HFFc6 (cell line): ENCODE data around the gene IQCF6. TPM values are rescaled to one million over a fixed set of nuclear protein-coding genes. Genes with fewer than 3 reads are reported as not detected.
"Not testable (repeated sequence)": the region's sequence is repeated elsewhere in the genome, so short reads cannot be mapped to it uniquely, and the experiment has no call there.

Experiments used
- DNase-seq: peaks from one replicate; pipeline ENCODE4 v3.0.0-alpha.2; 2018
- H3K27ac Mint-ChIP-seq: 2 replicates; pipeline ENCODE4 v1.8.0; 2020; ENCODE audit warnings: mild to moderate bottlenecking, mixed read lengths
- H3K27me3 Mint-ChIP-seq: 2 replicates; pipeline ENCODE4 v1.8.0; 2021; ENCODE audit warnings: mild to moderate bottlenecking, moderate library complexity, mixed read lengths; ENCODE audit not compliant: insufficient read depth
- H3K36me3 Mint-ChIP-seq: 2 replicates; pipeline ENCODE4 v1.8.0; 2021; ENCODE audit warnings: low read depth, mixed read lengths
- H3K4me1 Mint-ChIP-seq: 2 replicates; pipeline ENCODE4 v1.8.0; 2020; ENCODE audit warnings: low read depth, mixed read lengths
- H3K4me3 Mint-ChIP-seq: 2 replicates; pipeline ENCODE4 v1.8.0; 2020; ENCODE audit warnings: mild to moderate bottlenecking, moderate library complexity, mixed read lengths
- H3K9me3 Mint-ChIP-seq: 2 replicates; pipeline ENCODE4 v1.8.0; 2020; ENCODE audit warnings: mild to moderate bottlenecking, mixed read lengths
- total RNA-seq, 6 experiments: library from RNA; stranded (reverse); fragmentation: NEBNext Ultra II Directional; extraction: Animal tissue kit (Norgen Biotek cat#: 25700); gene quantifications; 2 replicates in 1 of 6; 3 replicates in 5 of 6; pipeline ENCODE4 v1.2.3, GENCODE V29; 2021
- TF ChIP-seq, protein P1 (sequence below): fragments of 200-600 bp; sonication (generic); IDR thresholded peaks from 2 replicates; pipeline ENCODE4 v1.5.0; 2021; ENCODE audit warnings: antibody characterized with exemption, mild to moderate bottlenecking

The IQCF6 gene
- total RNA-seq, 6 experiments from 2014 or later, result not detected

DNA sequence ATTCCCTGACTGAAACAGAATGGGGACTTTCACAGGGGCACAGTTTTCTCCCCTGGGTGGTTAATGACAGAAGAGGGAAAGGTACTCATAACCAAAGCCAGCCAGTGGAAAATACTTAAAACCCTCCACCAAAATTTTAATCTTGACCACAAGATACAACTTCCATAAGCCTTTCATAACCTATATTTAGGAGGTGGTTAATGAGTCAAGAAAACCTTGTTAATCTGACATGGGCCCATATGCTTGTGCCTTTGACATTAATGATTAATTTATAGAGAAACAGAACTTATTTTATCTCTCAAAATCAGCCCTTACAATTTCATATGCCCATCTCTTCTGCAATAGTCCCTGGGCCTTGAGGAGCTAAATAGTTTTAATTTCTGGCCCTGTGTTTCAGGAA is 31.2 kb downstream of the IQCF6 start:
- H3K4me3 Mint-ChIP-seq, result no peak overlapping the region
- H3K27me3 Mint-ChIP-seq, result peaks cover 2% of the 10 kb centered on the region; the same call in 1 of the 2 replicates
- H3K4me1 Mint-ChIP-seq, result no peaks in the 10 kb centered on the region
- H3K27ac Mint-ChIP-seq, result no peak overlapping the region
- no peaks in the 10 kb centered on the region for H3K36me3 Mint-ChIP-seq
- TF ChIP-seq, protein P1, sequence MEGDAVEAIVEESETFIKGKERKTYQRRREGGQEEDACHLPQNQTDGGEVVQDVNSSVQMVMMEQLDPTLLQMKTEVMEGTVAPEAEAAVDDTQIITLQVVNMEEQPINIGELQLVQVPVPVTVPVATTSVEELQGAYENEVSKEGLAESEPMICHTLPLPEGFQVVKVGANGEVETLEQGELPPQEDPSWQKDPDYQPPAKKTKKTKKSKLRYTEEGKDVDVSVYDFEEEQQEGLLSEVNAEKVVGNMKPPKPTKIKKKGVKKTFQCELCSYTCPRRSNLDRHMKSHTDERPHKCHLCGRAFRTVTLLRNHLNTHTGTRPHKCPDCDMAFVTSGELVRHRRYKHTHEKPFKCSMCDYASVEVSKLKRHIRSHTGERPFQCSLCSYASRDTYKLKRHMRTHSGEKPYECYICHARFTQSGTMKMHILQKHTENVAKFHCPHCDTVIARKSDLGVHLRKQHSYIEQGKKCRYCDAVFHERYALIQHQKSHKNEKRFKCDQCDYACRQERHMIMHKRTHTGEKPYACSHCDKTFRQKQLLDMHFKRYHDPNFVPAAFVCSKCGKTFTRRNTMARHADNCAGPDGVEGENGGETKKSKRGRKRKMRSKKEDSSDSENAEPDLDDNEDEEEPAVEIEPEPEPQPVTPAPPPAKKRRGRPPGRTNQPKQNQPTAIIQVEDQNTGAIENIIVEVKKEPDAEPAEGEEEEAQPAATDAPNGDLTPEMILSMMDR, result no peak
- DNase-seq, result no peak
- peaks cover 3% of the 10 kb centered on the region; the same call in 1 of the 2 replicates for H3K9me3 Mint-ChIP-seq

DNA sequence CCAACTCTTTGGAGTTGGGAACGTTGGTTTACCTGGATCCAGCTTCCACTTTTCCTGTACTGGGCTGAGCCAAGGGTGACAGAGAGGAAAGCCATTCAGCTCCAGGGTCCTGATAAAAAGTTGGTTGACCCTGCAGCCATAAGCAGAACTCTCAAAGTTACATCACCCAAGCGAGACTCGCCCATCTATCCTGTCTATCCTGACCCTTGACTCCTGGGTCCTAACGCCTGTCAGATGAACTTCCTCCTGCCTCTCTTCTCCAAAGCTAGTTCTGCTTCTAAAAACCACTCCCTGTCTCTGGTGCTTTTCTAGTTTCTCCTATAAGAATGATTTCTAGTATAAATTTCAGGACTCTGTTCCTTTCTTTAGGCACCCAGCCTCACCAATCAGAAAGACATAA is 36.1 kb downstream of the IQCF6 start:
- not testable (repeated sequence) for H3K27ac Mint-ChIP-seq, DNase-seq, H3K9me3 Mint-ChIP-seq, H3K4me1 Mint-ChIP-seq, H3K36me3 Mint-ChIP-seq, H3K4me3 Mint-ChIP-seq
- peaks cover 11% of the 10 kb centered on the region for H3K27me3 Mint-ChIP-seq

DNA sequence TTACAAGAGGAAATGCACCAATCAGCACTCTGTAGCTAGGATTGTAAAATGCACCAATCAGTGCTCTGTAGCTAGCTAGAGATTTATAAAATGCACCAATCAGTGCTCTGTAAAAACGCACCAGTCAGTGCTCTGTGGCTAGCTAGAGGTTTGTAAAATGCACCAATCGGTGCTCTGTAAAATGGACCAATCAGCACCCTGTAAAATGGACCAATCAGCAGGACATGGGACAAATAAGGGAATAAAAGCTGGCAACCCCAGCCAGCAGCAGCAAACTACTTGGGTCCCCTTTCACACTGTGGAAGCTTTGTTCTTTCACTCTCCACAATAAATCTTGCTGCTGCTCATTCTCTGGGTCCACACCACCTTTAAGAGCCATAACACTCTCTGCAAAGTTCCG is 36.7 kb downstream of the IQCF6 start:
- not testable (repeated sequence) for H3K27ac Mint-ChIP-seq, DNase-seq

DNA sequence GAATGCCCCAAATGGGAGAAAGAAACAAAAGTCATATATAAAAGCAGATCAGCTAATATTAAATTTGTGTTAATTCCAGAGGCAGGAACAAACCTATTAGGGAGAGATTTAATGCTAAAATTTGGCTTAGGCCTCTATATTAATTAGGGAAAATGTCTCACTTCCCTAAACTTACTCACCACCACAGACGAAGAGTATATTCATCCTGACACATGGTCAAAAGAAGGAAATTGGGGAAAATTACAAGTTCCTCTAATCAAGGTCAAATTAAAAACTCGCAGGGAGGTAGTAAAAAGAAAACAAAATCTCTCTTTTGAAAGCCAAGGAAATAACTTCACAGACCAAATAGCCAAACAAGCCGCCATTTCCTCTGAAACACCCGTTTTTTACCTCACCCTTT is 39.9 kb downstream of the IQCF6 start:
- H3K4me1 Mint-ChIP-seq, result no peaks in the 10 kb centered on the region
- TF ChIP-seq, protein P1, result no peak
- no peak overlapping the region for H3K4me3 Mint-ChIP-seq
- peaks cover 19% of the 10 kb centered on the region for H3K27me3 Mint-ChIP-seq
- no peaks in the 10 kb centered on the region for H3K36me3 Mint-ChIP-seq
- no peak overlapping the region for H3K27ac Mint-ChIP-seq
- H3K9me3 Mint-ChIP-seq, result no peaks in the 10 kb centered on the region
- no peak for DNase-seq

More for the DNA sequence above, 36.7 kb downstream of the IQCF6 start:
- H3K4me3 Mint-ChIP-seq, H3K9me3 Mint-ChIP-seq, H3K36me3 Mint-ChIP-seq, H3K4me1 Mint-ChIP-seq: not testable (repeated sequence)
- H3K27me3 Mint-ChIP-seq, result peaks cover 14% of the 10 kb centered on the region

DNA sequence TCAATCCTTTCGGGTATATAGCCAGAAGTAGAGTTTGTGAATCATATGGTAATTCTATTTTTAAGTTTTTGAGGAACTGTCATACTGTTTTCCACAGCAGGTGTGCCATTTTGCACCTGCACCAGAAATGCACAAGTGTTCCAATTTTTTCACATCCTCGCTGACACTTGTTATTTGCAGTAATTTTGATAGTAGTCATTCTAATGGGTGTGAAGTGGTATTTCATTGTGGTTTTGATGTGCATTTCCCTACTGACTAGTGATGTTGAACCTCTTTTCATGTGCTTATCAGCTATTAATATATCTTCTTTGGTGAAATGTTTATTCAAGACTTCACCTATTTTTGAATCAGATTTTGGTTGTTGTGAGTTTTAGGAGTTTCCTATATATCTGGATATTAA is 43.1 kb downstream of the IQCF6 start:
- no peaks in the 10 kb centered on the region for H3K9me3 Mint-ChIP-seq

DNA sequence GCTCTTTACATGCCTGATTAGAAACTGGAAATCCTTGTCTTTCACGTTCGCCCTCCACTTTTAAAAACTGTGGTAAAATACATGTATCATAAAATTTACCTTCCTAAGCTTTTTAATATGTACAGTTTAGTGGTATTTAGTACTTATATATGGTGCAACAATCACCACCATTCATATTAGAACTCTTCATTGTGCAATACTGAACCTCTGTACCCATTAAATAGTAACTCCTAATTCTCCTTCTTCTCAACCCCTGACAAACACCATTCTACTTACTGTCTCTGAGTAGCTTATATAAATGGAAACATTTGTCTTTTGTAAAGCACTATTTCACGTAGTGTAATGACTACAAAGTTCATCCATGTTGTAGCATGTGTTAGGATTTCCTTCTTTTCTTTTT is 44.0 kb downstream of the IQCF6 start:
- Mint-ChIP-seq H3K27me3 (peaks cover 18% of the 10 kb centered on the region), H3K36me3 (no peaks in the 10 kb centered on the region), H3K4me1 (no peaks in the 10 kb centered on the region), H3K9me3 (no peaks in the 10 kb centered on the region), H3K27ac (no peak overlapping the region), H3K4me3 (no peak overlapping the region)
- no peak for DNase-seq
- TF ChIP-seq, protein P1, result no peak

More for the DNA sequence above, 43.1 kb downstream of the IQCF6 start:
- no peak for DNase-seq
- Mint-ChIP-seq H3K4me1 (no peaks in the 10 kb centered on the region), H3K4me3 (no peak overlapping the region), H3K27ac (no peak overlapping the region), H3K27me3 (peaks cover 18% of the 10 kb centered on the region), H3K36me3 (no peaks in the 10 kb centered on the region)
- TF ChIP-seq, protein P1, result no peak

DNA sequence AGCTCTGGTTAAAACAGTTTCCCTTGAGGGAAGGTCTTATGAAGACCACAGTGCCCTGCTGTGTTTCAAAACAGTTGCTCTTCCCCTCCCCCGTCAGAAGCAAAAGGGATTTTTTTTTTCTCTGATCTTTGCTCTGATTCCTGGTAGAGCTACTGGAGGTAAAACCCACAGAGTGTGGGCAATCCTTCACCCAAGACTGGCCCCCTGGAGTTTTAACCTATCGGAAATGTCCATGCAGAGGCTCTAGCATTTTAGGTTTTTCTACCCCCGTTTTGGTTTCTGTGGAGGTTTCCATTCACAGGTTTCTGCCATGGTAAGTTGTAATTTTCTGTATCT is 44.5 kb downstream of the IQCF6 start:
- TF ChIP-seq, protein P1, result no peak
- H3K27ac Mint-ChIP-seq, result no peak overlapping the region
- no peak for DNase-seq
- no peaks in the 10 kb centered on the region for H3K4me1 Mint-ChIP-seq
- no peak overlapping the region for H3K4me3 Mint-ChIP-seq
- no peaks in the 10 kb centered on the region for H3K36me3 Mint-ChIP-seq
- H3K27me3 Mint-ChIP-seq, result peaks cover 18% of the 10 kb centered on the region
- H3K9me3 Mint-ChIP-seq, result no peaks in the 10 kb centered on the region
